ENCODE measurements around the gene PTDSS2. TPM values are rescaled to one million over a fixed set of nuclear protein-coding genes. Genes with fewer than 3 reads are reported as not detected.

PTDSS2 gene
- total RNA-seq, 1 experiment from 2014 or later = 49.5 TPM

DNA sequence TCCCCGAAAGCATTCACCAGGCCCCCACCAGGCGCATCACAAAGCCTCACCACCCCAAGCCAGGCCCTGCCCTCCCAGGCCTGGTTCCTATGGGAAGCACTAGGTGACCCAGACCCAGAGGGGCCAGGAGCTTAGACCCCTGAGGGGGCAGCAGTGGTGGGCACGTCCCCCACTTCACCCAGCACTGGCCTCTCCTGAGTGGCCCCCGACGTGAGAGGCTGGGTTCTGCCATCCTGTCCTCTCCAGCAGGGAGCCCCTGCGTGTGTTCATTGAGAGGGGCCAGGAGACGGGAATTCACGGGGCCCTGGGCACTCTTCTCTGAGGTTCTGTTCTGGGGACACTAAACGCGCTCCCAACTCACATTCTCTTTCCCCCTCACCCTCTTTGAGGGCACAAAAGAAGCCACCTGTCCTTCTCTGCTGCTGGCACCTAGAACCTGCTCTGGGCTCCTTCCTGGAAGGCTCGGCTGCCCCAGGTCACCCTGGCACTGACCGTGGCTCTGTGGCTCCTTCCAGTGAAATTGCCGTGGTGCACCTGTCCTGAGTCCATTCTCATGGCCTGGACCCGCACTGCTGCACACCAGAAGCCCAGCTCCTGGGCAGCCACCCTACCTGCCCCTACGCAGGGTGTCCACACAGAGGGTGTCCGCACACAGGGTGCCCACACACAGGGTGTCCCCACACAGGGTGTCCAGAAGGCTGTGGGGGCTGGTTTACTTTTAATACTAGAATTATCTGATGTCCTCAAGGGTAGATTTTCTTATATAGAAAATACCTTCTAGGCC is 12.2 kb downstream of the PTDSS2 start:
- ChIA-PET POLR2A (interaction anchor here (0.7 kb wide), 1 partner anchor 543 kb away, joined by 3 read pairs; no protein-coding TSS in a partner anchor), CTCF (interaction anchor here (1.4 kb wide), 1 partner anchor 11 kb away, joined by 3 read pairs; no protein-coding TSS in a partner anchor)
- TF ChIP-seq FOXP1 (CRISPR knock-in tag; IDR thresholded peaks at IDR 0.05; ENCODE audit: borderline replicate concordance) (no peak), ZMAT4 (CRISPR knock-in tag; IDR thresholded peaks at IDR 0.05) (no peak), ELF4 (CRISPR knock-in tag; IDR thresholded peaks at IDR 0.05; ENCODE audit: low read depth) (no peak), SP1 (CRISPR knock-in tag; conservative IDR thresholded peaks at IDR 0.05) (no peak), JAZF1 (CRISPR knock-in tag; IDR thresholded peaks at IDR 0.05) (no peak), ZNF263 (CRISPR knock-in tag; IDR thresholded peaks at IDR 0.05; ENCODE audit: low read depth) (no peak), USF2 (CRISPR knock-in tag; IDR thresholded peaks at IDR 0.05) (no peak), TCF7 (CRISPR knock-in tag; IDR thresholded peaks at IDR 0.05; ENCODE audit: low read depth) (no peak)
- DNase-seq (ENCODE audit: low spot score) = no peak
- Mint-ChIP-seq H3K4me3 (no peak overlapping the region), H3K4me1 (peaks cover 18% of the 10 kb centered on the region), H3K9me3 (no peaks in the 10 kb centered on the region), H3K27ac (no peak overlapping the region), H3K36me3 (peaks cover 18% of the 10 kb centered on the region), H3K27me3 (ENCODE audit: low read depth) (no peaks in the 10 kb centered on the region)
- ATAC-seq = no peak

DNA sequence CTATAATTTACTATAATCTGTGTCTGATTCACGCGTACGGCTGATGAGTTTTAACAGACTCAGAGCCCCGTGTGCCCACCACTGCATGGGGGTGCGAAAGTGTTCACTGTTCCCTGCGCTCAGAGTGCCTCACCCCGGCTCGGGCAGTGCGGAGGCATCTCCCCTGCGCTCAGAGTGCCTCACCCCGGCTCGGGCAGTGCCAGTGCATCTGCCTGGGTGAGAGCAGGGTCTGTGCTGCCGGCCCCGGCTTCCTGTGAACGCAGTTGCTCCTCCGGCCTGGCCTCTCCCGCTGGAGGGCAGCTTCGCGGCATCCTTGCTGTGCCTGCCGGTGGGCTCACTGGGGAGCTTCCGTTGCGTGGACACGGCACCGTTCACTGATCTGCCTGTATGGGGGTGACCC is 14.2 kb downstream of the PTDSS2 start:
- no peak for DNase-seq (ENCODE audit: low spot score)
- Mint-ChIP-seq H3K27ac (no peak overlapping the region), H3K36me3 (peaks cover 18% of the 10 kb centered on the region), H3K9me3 (no peaks in the 10 kb centered on the region), H3K4me3 (no peak overlapping the region), H3K27me3 (ENCODE audit: low read depth) (no peaks in the 10 kb centered on the region), H3K4me1 (peaks cover 21% of the 10 kb centered on the region)
- no peak for ATAC-seq
- CTCF ChIA-PET = no interaction called here
- POLR2A ChIA-PET = no interaction called here
- TF ChIP-seq SMAD4 (CRISPR knock-in tag; IDR thresholded peaks at IDR 0.05) (no peak), ZNF138 (CRISPR knock-in tag; conservative IDR thresholded peaks at IDR 0.05) (no peak), IRF2 (CRISPR knock-in tag; IDR thresholded peaks at IDR 0.05; ENCODE audit: borderline replicate concordance, low read depth) (no peak), NFATC4 (CRISPR knock-in tag; IDR thresholded peaks at IDR 0.05) (no peak), ZNF671 (CRISPR knock-in tag; IDR thresholded peaks at IDR 0.05) (no peak), ZMAT4 (CRISPR knock-in tag; IDR thresholded peaks at IDR 0.05) (no peak), ZNF425 (CRISPR knock-in tag; conservative IDR thresholded peaks at IDR 0.05) (no peak), FOXJ3 (CRISPR knock-in tag; IDR thresholded peaks at IDR 0.05; ENCODE audit: borderline replicate concordance) (no peak), HMGA2 (CRISPR knock-in tag; IDR thresholded peaks at IDR 0.05) (no peak), SMAD3 (CRISPR knock-in tag; IDR thresholded peaks at IDR 0.05; ENCODE audit: borderline replicate concordance) (no peak), KAT7 (CRISPR knock-in tag; IDR thresholded peaks at IDR 0.05; ENCODE audit: borderline replicate concordance) (no peak), TCF7 (CRISPR knock-in tag; IDR thresholded peaks at IDR 0.05; ENCODE audit: low read depth) (no peak)
- TF ChIP-seq, protein P1, sequence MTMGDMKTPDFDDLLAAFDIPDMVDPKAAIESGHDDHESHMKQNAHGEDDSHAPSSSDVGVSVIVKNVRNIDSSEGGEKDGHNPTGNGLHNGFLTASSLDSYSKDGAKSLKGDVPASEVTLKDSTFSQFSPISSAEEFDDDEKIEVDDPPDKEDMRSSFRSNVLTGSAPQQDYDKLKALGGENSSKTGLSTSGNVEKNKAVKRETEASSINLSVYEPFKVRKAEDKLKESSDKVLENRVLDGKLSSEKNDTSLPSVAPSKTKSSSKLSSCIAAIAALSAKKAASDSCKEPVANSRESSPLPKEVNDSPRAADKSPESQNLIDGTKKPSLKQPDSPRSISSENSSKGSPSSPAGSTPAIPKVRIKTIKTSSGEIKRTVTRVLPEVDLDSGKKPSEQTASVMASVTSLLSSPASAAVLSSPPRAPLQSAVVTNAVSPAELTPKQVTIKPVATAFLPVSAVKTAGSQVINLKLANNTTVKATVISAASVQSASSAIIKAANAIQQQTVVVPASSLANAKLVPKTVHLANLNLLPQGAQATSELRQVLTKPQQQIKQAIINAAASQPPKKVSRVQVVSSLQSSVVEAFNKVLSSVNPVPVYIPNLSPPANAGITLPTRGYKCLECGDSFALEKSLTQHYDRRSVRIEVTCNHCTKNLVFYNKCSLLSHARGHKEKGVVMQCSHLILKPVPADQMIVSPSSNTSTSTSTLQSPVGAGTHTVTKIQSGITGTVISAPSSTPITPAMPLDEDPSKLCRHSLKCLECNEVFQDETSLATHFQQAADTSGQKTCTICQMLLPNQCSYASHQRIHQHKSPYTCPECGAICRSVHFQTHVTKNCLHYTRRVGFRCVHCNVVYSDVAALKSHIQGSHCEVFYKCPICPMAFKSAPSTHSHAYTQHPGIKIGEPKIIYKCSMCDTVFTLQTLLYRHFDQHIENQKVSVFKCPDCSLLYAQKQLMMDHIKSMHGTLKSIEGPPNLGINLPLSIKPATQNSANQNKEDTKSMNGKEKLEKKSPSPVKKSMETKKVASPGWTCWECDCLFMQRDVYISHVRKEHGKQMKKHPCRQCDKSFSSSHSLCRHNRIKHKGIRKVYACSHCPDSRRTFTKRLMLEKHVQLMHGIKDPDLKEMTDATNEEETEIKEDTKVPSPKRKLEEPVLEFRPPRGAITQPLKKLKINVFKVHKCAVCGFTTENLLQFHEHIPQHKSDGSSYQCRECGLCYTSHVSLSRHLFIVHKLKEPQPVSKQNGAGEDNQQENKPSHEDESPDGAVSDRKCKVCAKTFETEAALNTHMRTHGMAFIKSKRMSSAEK (CRISPR knock-in tag; IDR thresholded peaks at IDR 0.05; ENCODE audit: borderline replicate concordance) = no peak
- TF ChIP-seq, protein P2, sequence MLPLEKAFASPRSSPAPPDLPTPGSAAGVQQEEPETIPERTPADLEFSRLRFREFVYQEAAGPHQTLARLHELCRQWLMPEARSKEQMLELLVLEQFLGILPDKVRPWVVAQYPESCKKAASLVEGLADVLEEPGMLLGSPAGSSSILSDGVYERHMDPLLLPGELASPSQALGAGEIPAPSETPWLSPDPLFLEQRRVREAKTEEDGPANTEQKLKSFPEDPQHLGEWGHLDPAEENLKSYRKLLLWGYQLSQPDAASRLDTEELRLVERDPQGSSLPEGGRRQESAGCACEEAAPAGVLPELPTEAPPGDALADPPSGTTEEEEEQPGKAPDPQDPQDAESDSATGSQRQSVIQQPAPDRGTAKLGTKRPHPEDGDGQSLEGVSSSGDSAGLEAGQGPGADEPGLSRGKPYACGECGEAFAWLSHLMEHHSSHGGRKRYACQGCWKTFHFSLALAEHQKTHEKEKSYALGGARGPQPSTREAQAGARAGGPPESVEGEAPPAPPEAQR (CRISPR knock-in tag; IDR thresholded peaks at IDR 0.05) = no peak
- TF ChIP-seq, protein P3, sequence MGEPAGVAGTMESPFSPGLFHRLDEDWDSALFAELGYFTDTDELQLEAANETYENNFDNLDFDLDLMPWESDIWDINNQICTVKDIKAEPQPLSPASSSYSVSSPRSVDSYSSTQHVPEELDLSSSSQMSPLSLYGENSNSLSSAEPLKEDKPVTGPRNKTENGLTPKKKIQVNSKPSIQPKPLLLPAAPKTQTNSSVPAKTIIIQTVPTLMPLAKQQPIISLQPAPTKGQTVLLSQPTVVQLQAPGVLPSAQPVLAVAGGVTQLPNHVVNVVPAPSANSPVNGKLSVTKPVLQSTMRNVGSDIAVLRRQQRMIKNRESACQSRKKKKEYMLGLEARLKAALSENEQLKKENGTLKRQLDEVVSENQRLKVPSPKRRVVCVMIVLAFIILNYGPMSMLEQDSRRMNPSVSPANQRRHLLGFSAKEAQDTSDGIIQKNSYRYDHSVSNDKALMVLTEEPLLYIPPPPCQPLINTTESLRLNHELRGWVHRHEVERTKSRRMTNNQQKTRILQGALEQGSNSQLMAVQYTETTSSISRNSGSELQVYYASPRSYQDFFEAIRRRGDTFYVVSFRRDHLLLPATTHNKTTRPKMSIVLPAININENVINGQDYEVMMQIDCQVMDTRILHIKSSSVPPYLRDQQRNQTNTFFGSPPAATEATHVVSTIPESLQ (CRISPR knock-in tag; IDR thresholded peaks at IDR 0.05) = no peak
- TF ChIP-seq, protein P4, sequence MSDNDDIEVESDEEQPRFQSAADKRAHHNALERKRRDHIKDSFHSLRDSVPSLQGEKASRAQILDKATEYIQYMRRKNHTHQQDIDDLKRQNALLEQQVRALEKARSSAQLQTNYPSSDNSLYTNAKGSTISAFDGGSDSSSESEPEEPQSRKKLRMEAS (CRISPR knock-in tag; IDR thresholded peaks at IDR 0.05) = no peak
